Gastrocnemius medialis (tissue), 4 donors: ENCODE results near the gene NAXD. TPM values are rescaled to one million over a fixed set of nuclear protein-coding genes. Genes with fewer than 3 reads are reported as not detected.
"Not testable (repeated sequence)": the region's sequence is repeated elsewhere in the genome, so short reads cannot be mapped to it uniquely, and the experiment has no call there.

Source experiments
- ATAC-seq, 2 donors: fragments of 150-250 bp; one replicate each; pipeline ENCODE4 v1.9.1; 2016
- DNase-seq, 2 donors: peaks; one replicate each; pipeline ENCODE4 v3.0.0-alpha.2; 2019
- H3K27ac ChIP-seq, 4 donors: fragments of 200-600 bp; sonication (generic); 1 replicate in 1 of 4; 2 replicates in 3 of 4; pipeline ENCODE4 v1.5.1; 2016 to 2018; ENCODE audit warnings: mild to moderate bottlenecking in 2 of 4, moderate library complexity in 1 of 4
- H3K27me3 ChIP-seq, 3 donors: fragments of 200-600 bp; sonication (generic) in 2 of 3; 1 replicate in 1 of 3; 2 replicates in 2 of 3; pipeline versions ENCODE4 v1.5.1 to v1.6.0; 2016 to 2019; ENCODE audit warnings: mild to moderate bottlenecking in 1 of 3, moderate library complexity in 1 of 3
- H3K36me3 ChIP-seq, 2 donors: fragments of 200-600 bp; sonication (generic) in 1 of 2; one replicate each; pipeline ENCODE4 v1.5.1; 2017 to 2018
- H3K4me1 ChIP-seq, 2 donors: fragments of 200-600 bp; sonication (generic) in 1 of 2; one replicate each; pipeline ENCODE4 v1.5.1; 2016 to 2017; ENCODE audit warnings: mild to moderate bottlenecking in 2 of 2
- H3K4me3 ChIP-seq, 4 donors: fragments of 200-600 bp; sonication (generic) in 3 of 4; 1 replicate in 1 of 4; 2 replicates in 3 of 4; pipeline ENCODE4 v1.5.1; 2016 to 2019; ENCODE audit warnings: mild to moderate bottlenecking in 2 of 4
- H3K9me3 ChIP-seq, 3 donors: fragments of 200-600 bp; sonication (generic) in 2 of 3; 1 replicate in 1 of 3; 2 replicates in 2 of 3; pipeline ENCODE4 v1.5.1; 2016 to 2019
- CTCF ChIP-seq, 5 experiments: fragments of 450-650 bp in 3 of 5; fragments of 200-600 bp in 2 of 5; sonication (generic) in 2 of 5; IDR thresholded peaks in 4 of 5; conservative IDR thresholded peaks in 1 of 5; 1 replicate in 4 of 5; 2 replicates in 1 of 5; pipeline ENCODE4 v1.5.1; 2016 to 2019; ENCODE audit warnings: antibody characterized with exemption in 5 of 5, mild to moderate bottlenecking in 3 of 5, moderate library complexity in 3 of 5
- POLR2A ChIP-seq, 2 donors: fragments of 450-650 bp; IDR thresholded peaks; one replicate each; pipeline ENCODE4 v1.6.1; 2017; ENCODE audit warnings: antibody characterized with exemption in 2 of 2, mild to moderate bottlenecking in 2 of 2, moderate library complexity in 2 of 2
- in situ Hi-C, 4 donors: fragments of 200-750 bp; cut with MboI; loops; one replicate each; pipeline versions ENCODE4 v1.15.0 to v1.8.0; 2017; ENCODE audit warnings: low sequenced_read_pairs in 4 of 4
- intact Hi-C: fragments of 100-400 bp; cut with DNase I; formaldehyde crosslinking; loops from one replicate; pipeline ENCODE4 v1.15.1; 2023; ENCODE audit warnings: low total_unique reads
- total RNA-seq, 4 donors: library from RNA; depleted of rRNA; stranded (reverse); fragments of >200 nt; gene quantifications; one replicate each; pipeline versions ENCODE4 v1.1.0 to v1.2.3, GENCODE V29; 2016

NAXD gene
- total RNA-seq, 4 donors from 2014 or later: 17.9 to 24.7 (median 21.5) TPM

GRCh38 chr13:110600261-110600819 is 15.0 kb upstream of the NAXD start:
- no peak overlapping the region for H3K27ac ChIP-seq
- in situ Hi-C loops (no loop called here), intact Hi-C loops (no loop called here)
- TF ChIP-seq CTCF (IDR thresholded peaks at IDR 0.05 in 4 of 5, conservative IDR thresholded peaks at IDR 0.05 in 1 of 5) (no peak), POLR2A (IDR thresholded peaks at IDR 0.05) (no peak)
- H3K36me3 ChIP-seq: no peaks in the 10 kb centered on the region
- H3K4me3 ChIP-seq: no peak overlapping the region
- H3K27me3 ChIP-seq: no peaks in the 10 kb centered on the region
- DNase-seq (no peak), ATAC-seq (no peak)
- no peaks in the 10 kb centered on the region for H3K4me1 ChIP-seq
- no peaks in the 10 kb centered on the region for H3K9me3 ChIP-seq

- no peak for ATAC-seq
- H3K4me3 ChIP-seq: no peak overlapping the region
- no peaks in the 10 kb centered on the region for H3K9me3 ChIP-seq
- H3K36me3 ChIP-seq: no peaks in the 10 kb centered on the region
- in situ Hi-C loops: no loop called here
- no peak for DNase-seq
- H3K4me1 ChIP-seq: no peaks in the 10 kb centered on the region
- intact Hi-C loops: no loop called here
- no peaks in the 10 kb centered on the region for H3K27me3 ChIP-seq
- H3K27ac ChIP-seq: no peak overlapping the region
- TF ChIP-seq POLR2A (IDR thresholded peaks at IDR 0.05): no peak
- no peak for TF ChIP-seq CTCF (IDR thresholded peaks at IDR 0.05 in 4 of 5, conservative IDR thresholded peaks at IDR 0.05 in 1 of 5)
These were observed 14.4 kb upstream of the NAXD start for GRCh38 chr13:110600980-110601379.

GRCh38 chr13:110605132-110605531 is 10.2 kb upstream of the NAXD start:
- in situ Hi-C loops (no loop called here), intact Hi-C loops (no loop called here)
- Histone ChIP-seq H3K27ac (no peak overlapping the region), H3K4me1 (no peaks in the 10 kb centered on the region), H3K4me3 (no peak overlapping the region), H3K27me3 (peaks cover 0 to under 1% (median 0%) of the 10 kb centered on the region in 3 donors), H3K9me3 (no peaks in the 10 kb centered on the region), H3K36me3 (no peaks in the 10 kb centered on the region)
- ATAC-seq: no peak
- no peak for TF ChIP-seq POLR2A (IDR thresholded peaks at IDR 0.05)
- TF ChIP-seq CTCF (IDR thresholded peaks at IDR 0.05 in 4 of 5, conservative IDR thresholded peaks at IDR 0.05 in 1 of 5): no peak
- DNase-seq: no peak

GRCh38 chr13:110606281-110606680 is 9.1 kb upstream of the NAXD start:
- H3K27me3 ChIP-seq, H3K36me3 ChIP-seq, ATAC-seq, H3K27ac ChIP-seq, DNase-seq, H3K4me1 ChIP-seq, intact Hi-C loops, H3K4me3 ChIP-seq, H3K9me3 ChIP-seq, in situ Hi-C loops: not testable (repeated sequence)

GRCh38 chr13:110607675-110608224 is 7.6 kb upstream of the NAXD start:
- DNase-seq: no peak
- ATAC-seq: no peak
- Histone ChIP-seq H3K36me3 (no peaks in the 10 kb centered on the region), H3K4me1 (no peaks in the 10 kb centered on the region), H3K4me3 (no peak overlapping the region), H3K27me3 (peaks cover 2 to 7% (median 4%) of the 10 kb centered on the region in 3 donors), H3K27ac (no peak overlapping the region), H3K9me3 (no peaks in the 10 kb centered on the region)
- no peak for TF ChIP-seq POLR2A (IDR thresholded peaks at IDR 0.05)
- no peak for TF ChIP-seq CTCF (IDR thresholded peaks at IDR 0.05 in 4 of 5, conservative IDR thresholded peaks at IDR 0.05 in 1 of 5)
- in situ Hi-C loops (no loop called here), intact Hi-C loops (no loop called here)
